AG09319 (cell line): ENCODE measurements around the gene MAGI3.

Source experiments
- DNase-seq: peaks from one replicate; pipeline ENCODE4 v3.0.0-alpha.2; 2010; ENCODE audit warnings: low read depth; ENCODE audit errors: extremely low read depth
- TF ChIP-seq, protein P1 (sequence below): IDR thresholded peaks from 2 replicates; pipeline ENCODE4 v1.5.1; 2011; ENCODE audit warnings: low read depth, mild to moderate bottlenecking, inconsistent platforms, low read length, moderate library complexity

The MAGI3 gene

DNA sequence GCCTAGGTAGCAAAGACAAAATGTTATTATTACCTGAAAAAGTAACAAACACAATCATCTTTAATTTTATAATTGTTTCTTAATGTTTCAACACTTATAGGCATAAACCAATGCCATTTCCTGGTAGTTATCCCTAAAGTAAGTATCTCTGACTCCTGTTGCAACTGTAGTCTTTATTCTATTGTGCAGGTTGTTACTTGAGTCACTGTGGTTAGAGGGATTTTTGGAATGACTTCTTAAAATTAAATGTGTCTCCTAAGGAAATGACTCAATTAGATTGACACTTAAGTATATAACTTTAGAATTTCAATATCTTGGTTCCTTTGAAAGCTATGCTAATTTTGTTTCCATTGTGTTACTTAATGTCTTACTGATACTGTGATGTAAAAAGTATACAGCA is 225.1 kb downstream of the MAGI3 start:
- DNase-seq: no peak
- TF ChIP-seq, protein P1, sequence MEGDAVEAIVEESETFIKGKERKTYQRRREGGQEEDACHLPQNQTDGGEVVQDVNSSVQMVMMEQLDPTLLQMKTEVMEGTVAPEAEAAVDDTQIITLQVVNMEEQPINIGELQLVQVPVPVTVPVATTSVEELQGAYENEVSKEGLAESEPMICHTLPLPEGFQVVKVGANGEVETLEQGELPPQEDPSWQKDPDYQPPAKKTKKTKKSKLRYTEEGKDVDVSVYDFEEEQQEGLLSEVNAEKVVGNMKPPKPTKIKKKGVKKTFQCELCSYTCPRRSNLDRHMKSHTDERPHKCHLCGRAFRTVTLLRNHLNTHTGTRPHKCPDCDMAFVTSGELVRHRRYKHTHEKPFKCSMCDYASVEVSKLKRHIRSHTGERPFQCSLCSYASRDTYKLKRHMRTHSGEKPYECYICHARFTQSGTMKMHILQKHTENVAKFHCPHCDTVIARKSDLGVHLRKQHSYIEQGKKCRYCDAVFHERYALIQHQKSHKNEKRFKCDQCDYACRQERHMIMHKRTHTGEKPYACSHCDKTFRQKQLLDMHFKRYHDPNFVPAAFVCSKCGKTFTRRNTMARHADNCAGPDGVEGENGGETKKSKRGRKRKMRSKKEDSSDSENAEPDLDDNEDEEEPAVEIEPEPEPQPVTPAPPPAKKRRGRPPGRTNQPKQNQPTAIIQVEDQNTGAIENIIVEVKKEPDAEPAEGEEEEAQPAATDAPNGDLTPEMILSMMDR: no peak

DNA sequence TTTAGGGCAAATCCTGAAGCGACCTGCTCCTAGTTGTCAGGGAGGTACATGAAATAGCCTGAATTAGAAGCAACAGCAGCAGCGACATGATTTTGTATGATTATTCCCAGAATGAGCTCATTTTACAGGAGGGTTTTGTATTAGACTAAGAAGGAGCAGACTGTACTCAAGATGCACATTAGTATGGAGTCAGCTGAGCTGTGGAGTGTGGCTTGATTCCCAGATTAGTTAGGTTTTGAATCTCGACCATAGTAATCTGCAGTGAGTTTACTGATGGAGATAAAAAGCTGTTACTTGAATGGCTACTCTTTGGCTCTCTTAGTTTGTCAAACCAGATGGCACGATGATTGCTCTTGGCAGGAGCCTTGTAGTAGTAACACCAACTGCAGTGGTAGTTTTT is 225.8 kb downstream of the MAGI3 start:
- no peak for DNase-seq
- TF ChIP-seq, protein P1: no peak

DNA sequence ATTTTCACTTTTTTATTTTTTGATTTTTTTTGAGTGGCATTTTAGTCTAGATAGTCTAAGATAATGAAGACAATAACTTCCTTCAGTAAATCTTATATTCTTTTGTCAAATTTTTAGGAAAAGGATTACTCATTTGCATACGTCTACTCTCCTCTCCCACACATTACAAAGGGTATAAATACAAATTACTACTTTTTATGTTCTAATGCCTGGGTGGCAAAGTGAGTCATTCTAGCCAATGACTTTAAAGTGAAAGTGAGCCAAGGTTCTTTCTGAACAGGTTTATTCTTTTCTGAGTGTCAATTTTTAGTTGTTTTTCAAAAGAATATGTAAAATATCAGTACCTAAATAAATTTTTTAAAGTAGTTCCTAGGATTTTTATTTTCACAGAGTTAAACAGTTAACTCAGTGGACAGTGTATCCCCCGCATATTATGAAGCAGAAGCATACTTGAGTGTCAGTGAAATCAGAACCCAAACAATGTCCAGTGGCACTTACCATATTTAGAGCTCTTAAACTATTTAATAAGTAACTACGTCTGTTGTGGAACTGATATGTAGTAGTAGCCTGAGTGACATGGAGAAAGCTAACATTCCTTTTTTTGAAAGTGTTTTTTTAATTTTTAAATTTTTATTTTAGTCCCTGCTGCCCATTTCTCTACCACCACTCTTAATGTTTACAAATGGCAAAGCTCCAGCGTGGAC is 227.3 kb downstream of the MAGI3 start:
- DNase-seq: no peak
- TF ChIP-seq, protein P1: no peak

DNA sequence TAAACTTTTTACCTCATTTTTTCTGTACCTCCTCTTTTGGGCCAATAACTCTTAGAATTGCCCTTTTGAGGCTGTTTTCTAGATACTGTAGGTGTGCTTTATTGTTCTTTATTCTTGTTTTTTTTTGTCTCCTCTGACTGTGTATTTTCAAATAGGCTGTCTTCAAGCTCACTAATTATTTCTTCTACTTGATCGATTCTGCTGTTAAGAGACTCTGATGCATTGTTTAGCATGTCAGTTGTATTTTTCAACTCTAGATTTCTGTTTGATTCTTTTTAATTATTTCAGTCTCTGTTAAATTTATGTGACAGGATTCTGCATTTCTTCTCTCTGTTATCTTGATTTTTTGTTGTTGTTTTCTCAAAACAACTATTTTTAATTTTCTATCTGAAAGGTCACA is 238.7 kb downstream of the MAGI3 start:
- no peak for DNase-seq
- TF ChIP-seq, protein P1: no peak

DNA sequence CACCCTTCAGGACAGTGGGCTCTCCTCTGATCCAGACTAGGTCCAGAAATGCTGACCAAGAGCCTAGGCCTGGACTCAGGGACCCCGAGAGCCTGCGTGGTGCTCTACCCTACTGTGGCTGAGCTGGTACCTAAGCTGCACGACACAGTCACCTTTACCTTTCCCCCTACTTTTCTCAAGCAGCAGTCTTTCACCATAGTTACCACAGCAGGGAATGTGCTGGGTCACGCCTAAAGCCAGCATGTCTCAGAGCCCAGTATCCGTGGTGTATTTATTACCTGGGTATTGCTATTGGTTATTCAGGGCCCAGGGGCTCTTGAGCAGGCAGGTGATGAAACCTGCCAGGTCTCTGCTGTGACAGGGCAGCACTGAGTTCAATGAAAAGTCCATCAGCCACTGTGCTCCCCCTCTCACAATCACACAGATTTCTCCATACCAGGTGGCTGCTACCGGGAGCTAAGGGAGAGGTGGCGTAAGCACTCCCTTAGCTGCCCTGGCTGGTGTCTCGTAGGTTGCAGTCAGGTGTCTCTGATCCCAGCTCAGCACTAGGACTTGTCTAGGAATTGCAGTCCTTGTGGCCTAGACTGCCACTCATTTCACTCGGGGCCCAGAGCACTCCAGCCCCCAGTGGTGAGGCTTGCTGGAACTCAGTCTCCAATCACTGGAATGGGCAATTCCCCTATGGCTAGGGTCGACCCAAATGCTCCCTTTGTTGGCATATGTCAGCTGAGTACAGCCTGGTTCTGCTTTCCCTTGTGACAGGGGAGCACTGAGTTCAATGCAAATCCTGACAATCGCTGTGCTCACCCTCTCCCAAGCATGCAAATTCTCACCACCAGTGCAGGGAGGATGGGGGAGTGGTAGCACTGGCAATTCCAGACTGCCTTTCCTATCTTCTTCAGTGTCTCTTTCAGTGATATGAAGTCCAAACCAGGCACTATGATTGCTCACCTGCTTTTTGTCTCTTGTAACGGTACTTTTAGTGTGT is 240.3 kb downstream of the MAGI3 start:
- DNase-seq: no peak
- TF ChIP-seq, protein P1: no peak

DNA sequence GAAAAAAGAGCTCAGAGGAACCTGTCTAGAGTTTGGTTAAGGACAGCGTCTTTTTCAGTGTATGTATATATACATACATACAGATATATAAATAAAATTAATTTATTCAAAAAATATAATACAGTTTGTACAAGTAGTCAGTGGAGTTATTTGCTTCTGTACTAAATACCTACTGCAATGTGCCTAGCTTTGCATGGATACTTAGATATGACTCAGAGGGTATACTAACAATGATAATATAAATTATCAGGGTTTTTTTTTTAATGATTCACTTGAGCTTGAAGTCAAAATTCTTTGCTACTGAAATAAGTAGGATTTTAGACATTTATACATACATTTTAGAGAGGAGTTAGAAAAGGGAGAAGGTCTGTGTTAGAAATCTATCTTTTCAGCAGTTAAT is 251.1 kb downstream of the MAGI3 start:
- no peak for DNase-seq
- TF ChIP-seq, protein P1: no peak

DNA sequence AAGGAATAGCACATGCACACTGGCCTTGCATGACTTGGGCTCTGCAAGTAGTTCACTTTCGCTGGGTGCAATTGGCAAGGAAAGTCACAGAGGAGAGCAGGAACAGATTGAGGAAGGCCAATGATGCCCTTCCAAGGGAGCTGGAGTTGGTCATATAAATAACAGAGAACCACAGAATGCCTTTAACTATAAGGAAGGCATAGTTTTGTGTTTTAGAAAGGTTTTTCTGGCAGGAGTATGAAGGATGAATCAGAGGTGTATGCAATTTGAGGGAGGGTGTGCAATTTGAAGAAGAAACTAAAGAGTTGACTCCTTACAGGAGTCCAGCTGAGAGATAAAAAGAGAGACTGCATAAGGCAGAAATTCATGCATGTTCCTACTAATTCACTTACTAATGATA is 256.8 kb downstream of the MAGI3 start:
- TF ChIP-seq, protein P1: no peak
- no peak for DNase-seq
